ENCODE measurements around the gene FZD4.

FZD4 gene

DNA sequence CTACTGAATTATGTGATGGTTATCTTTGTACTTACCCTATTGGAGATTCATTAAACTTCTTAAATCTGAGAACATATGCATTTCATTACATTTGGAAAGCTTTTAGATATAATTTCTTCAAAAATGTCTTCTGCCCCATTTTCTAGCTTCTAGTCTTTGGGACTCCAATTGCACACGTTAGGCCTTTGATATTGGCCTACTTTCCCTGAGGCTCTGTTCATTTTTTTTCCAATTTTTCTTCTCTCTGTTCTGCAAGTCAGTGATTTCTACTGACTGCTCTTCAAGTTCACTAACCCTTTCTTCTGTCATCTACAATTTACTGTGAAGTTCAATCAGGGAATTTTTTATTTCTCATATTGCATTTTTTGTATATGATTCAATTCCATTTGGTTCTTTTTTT lies 43.0 kb downstream of the FZD4 start:
- DNase-seq (ENCODE audit: low read depth in 2 of 2) = no peak

DNA sequence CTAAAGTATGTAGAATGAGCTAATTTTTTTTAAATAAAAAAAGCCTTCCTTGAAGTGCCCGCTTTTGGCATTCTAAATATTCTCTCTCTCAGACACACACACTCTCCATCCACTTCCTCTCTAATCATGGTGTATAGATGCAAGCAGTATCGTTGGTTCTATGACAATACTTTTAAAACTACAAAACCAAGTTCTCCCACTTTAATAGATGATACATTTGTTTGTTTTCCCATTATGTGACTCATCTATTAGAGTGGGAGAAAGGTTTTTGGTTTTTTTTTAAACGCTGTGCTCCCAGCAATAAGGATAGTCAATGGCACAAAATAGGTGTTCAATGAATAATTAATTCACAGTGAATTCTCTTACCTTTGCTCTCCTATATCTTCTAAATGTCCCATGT lies 44.6 kb downstream of the FZD4 start:
- DNase-seq (ENCODE audit: low read depth in 2 of 2) = no peak

GRCh38 chr11:86906198-86906597 lies 49.0 kb downstream of the FZD4 start:
- DNase-seq (ENCODE audit: low read depth in 2 of 2) = no peak

GRCh38 chr11:86905252-86905651 lies 49.9 kb downstream of the FZD4 start:
- no peak for DNase-seq (ENCODE audit: low read depth in 2 of 2)

DNA sequence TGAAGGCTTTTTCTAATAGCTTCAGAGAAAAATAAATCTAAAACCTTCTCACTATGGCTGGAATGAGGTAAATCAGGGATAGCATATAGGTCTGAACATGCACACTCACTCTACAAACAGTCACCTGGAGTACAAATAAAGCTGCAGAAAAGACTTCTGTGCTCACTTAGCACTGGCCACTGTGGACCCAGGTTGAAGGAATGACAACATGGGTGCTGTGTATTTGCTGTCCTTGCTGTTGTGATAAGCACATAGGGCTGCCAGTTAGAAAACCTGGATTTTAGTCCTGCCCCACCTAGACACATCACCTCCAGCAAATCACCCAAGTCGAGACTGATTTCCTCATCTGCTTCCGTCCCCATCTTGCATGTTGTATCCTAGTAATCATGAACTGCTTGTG lies 51.2 kb downstream of the FZD4 start:
- DNase-seq (ENCODE audit: low read depth in 2 of 2) = no peak

- no peak for DNase-seq (ENCODE audit: low read depth in 2 of 2)
These were observed 52.9 kb downstream of the FZD4 start for GRCh38 chr11:86902345-86902744.

DNA sequence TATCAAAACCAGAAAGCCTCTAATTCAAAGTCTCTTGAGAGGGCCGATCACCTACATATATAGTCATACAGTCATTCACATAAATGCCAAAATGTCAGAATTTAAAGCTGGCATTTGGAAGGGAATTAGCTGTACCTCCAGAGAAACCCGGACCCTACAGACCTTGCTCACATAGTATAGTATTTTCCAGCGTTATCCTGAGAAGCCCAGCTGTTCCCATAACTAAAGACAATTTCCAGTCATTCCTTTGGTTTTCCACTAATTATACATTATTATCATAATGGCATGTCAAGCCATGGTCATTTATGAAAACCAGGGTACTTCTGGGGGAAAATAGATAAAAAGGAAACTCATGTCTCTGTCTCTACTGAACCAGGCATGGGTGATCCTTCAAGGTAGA lies 53.6 kb downstream of the FZD4 start:
- DNase-seq (ENCODE audit: low read depth in 2 of 2) = no peak

GRCh38 chr11:86900162-86900561 lies 55.0 kb downstream of the FZD4 start:
- no peak for DNase-seq (ENCODE audit: low read depth in 2 of 2)

- no peak for DNase-seq (ENCODE audit: low read depth in 2 of 2)
These were observed 56.5 kb downstream of the FZD4 start for GRCh38 chr11:86898689-86899088.

GRCh38 chr11:86896441-86896841 lies 58.8 kb downstream of the FZD4 start:
- no peak for DNase-seq (ENCODE audit: low read depth in 2 of 2)

Measured in stimulated activated CD8-positive, alpha-beta memory T cell treated with anti-CD3 and anti-CD28 coated beads, Interleukin-2, amount 100 ng/mL, for 48 hours (primary cell).